Kidney epithelial cell (primary cell): ENCODE results near the gene GTF3C1. TPM values are rescaled to one million over a fixed set of nuclear protein-coding genes. Genes with fewer than 3 reads are reported as not detected.
A peak's percentile ranks its signal among the peaks of the same experiment; 100 is the strongest.

Experiments used
- DNase-seq: peaks from one replicate; pipeline ENCODE4 v3.0.0-alpha.2; 2010; ENCODE audit warnings: low read depth
- H3K27me3 ChIP-seq: 2 replicates; pipeline ENCODE4 v1.6.0; 2011; ENCODE audit warnings: low read length; ENCODE audit not compliant: control insufficient read depth, insufficient read depth
- H3K36me3 ChIP-seq: 2 replicates; pipeline ENCODE4 v1.5.1; 2011; ENCODE audit warnings: low read length; ENCODE audit not compliant: control insufficient read depth, insufficient read depth
- H3K4me3 ChIP-seq: 2 replicates; pipeline ENCODE4 v1.5.1; 2011; ENCODE audit warnings: low read depth, mild to moderate bottlenecking, control low read depth, low read length
- total RNA-seq: library from RNA; depleted of rRNA; stranded (reverse); fragments of >200 nt; gene quantifications from 2 replicates; pipeline ENCODE4 v1.2.3, GENCODE V29; 2015
- TF ChIP-seq, protein P1 (sequence below): IDR thresholded peaks from 2 replicates; pipeline ENCODE4 v1.5.1; 2011; ENCODE audit warnings: mild to moderate bottlenecking, moderate library complexity, low read length, control low read depth, inconsistent platforms; ENCODE audit not compliant: insufficient read depth, poor library complexity, severe bottlenecking

Gene GTF3C1
- total RNA-seq, 1 donor from 2014 or later: 89.7 TPM

DNA sequence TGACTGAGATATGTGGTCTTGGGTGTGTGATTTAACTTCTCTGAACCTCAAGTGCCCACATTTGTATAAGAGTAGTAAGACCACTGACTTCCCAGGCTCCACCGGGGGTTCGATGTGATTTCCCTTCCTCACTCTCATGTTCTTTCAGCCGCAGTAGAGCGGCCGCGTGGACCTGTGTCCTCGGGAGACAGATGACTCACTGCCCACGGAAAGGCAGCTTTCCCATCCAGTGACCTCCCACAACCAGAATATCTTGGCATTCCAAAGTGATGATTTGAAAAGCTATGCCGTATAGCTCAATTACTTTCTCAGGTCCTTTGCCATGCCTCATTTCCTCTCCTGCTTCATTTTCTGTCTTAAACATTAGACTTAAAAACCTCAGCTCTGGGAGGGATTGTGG is 74.2 kb downstream of the GTF3C1 start:
- peak; percentile 82 for DNase-seq
- TF ChIP-seq, protein P1, sequence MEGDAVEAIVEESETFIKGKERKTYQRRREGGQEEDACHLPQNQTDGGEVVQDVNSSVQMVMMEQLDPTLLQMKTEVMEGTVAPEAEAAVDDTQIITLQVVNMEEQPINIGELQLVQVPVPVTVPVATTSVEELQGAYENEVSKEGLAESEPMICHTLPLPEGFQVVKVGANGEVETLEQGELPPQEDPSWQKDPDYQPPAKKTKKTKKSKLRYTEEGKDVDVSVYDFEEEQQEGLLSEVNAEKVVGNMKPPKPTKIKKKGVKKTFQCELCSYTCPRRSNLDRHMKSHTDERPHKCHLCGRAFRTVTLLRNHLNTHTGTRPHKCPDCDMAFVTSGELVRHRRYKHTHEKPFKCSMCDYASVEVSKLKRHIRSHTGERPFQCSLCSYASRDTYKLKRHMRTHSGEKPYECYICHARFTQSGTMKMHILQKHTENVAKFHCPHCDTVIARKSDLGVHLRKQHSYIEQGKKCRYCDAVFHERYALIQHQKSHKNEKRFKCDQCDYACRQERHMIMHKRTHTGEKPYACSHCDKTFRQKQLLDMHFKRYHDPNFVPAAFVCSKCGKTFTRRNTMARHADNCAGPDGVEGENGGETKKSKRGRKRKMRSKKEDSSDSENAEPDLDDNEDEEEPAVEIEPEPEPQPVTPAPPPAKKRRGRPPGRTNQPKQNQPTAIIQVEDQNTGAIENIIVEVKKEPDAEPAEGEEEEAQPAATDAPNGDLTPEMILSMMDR: no peak
- peaks cover 5% of the 10 kb centered on the region for H3K36me3 ChIP-seq
- no peaks in the 10 kb centered on the region for H3K27me3 ChIP-seq
- H3K4me3 ChIP-seq: no peak overlapping the region

DNA sequence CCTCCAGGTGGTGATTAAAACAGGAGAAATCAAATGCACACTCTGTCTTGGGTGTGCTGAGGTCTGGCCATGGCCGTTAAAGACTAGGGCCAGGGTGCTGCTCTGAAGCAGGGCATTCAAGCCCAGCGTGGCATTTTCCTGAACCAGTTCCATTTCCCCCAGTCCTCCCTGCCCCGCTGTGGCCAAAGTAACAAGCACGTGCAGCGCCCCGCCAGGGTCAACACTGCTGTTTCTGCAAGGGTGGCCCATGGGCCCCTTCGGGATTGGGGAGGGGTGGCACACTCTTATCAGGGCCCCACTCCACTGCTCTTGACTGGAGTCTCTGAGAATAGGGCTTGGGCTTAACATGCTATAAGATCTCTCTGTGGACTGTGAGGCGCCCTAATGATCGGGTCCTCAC is 74.8 kb downstream of the GTF3C1 start:
- Histone ChIP-seq H3K36me3 (peaks cover 6% of the 10 kb centered on the region), H3K27me3 (no peaks in the 10 kb centered on the region), H3K4me3 (no peak overlapping the region)
- TF ChIP-seq, protein P1: no peak
- no peak for DNase-seq

DNA sequence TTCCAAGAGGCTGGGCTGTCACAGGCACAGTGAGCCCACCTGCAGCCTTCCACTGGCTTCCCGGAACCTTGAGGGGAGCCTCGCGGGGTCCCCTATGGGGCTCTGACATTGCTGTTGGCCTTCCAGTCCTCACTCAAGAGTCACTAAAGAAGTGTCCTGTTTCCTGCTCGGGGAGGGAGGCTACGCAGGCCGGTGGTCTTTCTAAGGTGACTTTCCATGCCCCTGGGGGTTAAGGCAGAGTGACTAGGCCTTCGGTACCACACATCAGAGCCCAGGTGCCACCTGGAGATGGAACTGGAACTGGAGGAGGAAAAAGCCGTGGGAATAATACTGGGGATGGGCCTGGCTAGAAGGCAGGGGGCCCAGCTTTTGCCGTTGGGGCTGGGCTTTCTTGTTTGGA is 75.7 kb downstream of the GTF3C1 start:
- Histone ChIP-seq H3K27me3 (no peaks in the 10 kb centered on the region), H3K36me3 (peaks cover 10% of the 10 kb centered on the region), H3K4me3 (no peak overlapping the region)
- TF ChIP-seq, protein P1: no peak
- DNase-seq: no peak

DNA sequence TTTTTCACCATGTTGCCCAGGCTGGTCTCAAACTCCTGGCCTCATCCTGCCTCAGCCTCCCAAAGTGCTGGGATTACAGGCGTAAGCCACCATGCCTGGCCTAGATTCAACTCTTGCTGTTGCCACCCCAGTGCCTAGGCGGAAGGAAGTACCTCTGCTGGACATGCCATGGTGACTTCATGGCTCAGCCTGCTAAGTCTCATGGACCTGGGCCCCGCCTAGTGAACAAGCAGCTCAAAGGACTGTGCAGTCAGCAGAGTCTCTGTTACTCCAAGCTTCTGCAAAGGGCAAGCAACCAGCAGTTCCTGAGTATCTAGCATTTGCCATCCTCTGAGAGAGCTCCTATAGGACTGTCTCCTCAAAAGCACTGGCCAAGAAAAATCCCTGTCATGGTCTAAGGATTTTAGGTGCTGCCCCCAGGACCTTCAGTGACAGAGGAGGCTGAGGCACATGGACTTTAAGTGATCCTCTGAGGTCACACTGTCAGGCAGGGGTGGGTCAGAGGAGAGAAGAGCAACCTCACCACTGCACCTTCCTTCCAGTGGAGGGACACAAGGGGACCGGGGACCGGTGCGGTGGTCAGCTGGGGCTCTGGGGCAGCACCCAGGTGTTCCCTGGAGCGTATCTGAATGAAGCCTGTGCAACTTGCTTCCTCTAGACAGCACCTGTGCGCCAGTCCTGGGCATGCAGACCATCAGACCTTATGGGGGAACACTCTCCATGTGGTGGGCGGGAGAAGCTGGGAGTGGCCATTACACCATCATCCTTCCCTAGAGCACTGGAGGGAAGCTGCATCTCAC is 76.4 kb downstream of the GTF3C1 start:
- TF ChIP-seq, protein P1: no peak
- no peaks in the 10 kb centered on the region for H3K27me3 ChIP-seq
- no peak overlapping the region for H3K4me3 ChIP-seq
- no peak for DNase-seq
- H3K36me3 ChIP-seq: peaks cover 13% of the 10 kb centered on the region

DNA sequence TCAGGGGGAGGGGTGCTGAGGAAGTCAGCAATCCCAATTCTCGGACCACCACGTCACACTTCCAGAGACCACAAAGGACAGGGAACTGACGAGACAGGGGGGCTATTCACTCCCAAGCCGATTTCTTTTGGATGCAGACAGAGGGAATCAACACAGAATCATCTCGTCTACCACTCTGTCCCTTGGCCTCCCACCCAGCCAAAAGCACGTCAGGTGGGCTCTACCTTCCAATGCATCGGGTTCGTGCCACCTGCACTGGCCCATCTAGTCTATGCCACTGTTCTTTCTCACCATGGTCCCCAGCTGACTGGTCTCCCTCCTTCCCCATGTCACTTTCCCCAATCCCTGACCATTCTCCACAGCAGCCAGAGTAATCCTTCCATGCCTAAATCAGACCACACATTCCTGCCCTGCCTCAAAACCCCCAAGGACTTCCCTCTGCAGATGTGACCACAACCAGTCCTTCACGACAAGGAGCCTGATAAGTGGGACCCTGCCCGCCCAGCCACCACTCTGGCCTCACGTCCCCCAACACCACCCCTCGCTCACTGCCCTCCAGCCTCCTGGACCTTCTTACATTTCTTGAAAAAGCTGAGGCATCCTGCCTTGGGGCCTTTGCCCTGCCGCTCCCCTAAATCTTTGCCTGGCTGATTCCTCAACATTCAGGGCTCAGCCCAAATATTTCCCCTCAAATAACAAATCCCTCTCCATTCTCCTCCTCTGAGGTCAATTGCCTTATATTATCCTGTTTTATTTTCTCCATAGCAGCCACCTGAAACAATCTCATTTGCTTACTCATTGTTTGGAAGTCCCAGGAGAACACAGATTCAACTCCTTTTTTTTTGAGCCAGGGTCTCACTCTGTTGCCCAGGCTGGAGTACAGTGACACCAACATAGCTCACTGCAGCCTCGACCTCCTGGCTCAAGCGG is 77.4 kb downstream of the GTF3C1 start:
- Histone ChIP-seq H3K36me3 (peaks cover 13% of the 10 kb centered on the region), H3K4me3 (no peak overlapping the region), H3K27me3 (no peaks in the 10 kb centered on the region)
- DNase-seq: no peak
- TF ChIP-seq, protein P1: no peak
